ENCODE measurements around the gene MINPP1. TPM values are rescaled to one million over a fixed set of nuclear protein-coding genes. Genes with fewer than 3 reads are reported as not detected.

The MINPP1 gene
- total RNA-seq, 2 experiments from 2014 or later: 8.3 TPM

DNA sequence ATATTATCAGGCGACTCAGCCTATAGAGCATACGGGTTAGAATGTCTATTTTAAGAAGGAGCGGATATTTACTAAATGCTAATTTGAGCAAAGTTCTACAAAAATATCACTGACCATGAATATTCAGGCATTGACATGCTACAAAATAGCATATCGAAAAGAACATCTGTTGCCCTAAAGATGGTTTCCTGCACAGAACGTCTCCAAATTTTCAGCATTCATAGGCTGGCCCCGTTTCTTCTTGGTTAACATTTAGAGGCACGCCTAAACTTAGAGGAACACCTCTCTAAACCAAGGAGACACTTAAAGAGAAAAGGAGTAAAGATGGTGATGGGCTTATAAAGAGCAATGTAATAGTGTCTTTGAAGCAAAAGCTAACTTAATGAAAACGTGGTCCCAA lies 1.3 kb upstream of the MINPP1 start:
- Mint-ChIP-seq H3K27ac (no peak overlapping the region), H3K36me3 (ENCODE audit: low read depth) (peaks cover 8% of the 10 kb centered on the region), H3K27me3 (no peaks in the 10 kb centered on the region), H3K4me1 (peaks cover 34% of the 10 kb centered on the region), H3K4me3 (peak overlapping the region; percentile 92), H3K9me3 (ENCODE audit: low read depth) (no peaks in the 10 kb centered on the region)
- no peak for ATAC-seq
- no peak for DNase-seq
- CTCF ChIA-PET: interaction anchor here (0.7 to 1.3 kb wide), 4 partner anchors 16 to 1484 kb away, joined by 3 to 4 read pairs (median 3); no protein-coding TSS in a partner anchor
- POLR2A ChIA-PET: interaction anchor here (0.5 kb wide), 1 partner anchor 20 kb away, joined by 6 read pairs; no protein-coding TSS in a partner anchor
- intact Hi-C loops (cut with DNase I, micrococcal nuclease): loop anchor here in 1 of 2 experiments (5.0 to 10.0 kb wide), 3 partner anchors 299 to 791 kb away; partner anchors contain the start of gene BMPR1A

DNA sequence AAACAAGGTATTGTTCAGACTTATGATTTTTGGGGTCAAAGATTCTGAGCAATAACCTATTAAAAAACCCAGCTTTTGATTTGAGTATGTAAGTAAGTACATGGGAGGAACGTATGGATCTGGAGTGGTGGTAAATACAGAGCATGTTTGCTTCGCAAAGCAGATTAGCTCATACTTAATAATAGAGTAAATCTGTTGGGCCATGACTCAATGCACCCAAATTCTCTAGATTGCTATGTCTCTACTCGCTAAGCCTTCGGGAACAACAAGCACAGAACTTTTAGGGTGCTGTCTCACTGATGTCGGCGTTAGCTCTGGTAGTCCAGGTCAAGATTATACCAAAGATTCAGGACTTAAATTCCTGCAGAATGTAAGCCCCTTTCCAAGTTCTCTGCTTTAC lies 807 bp upstream of the MINPP1 start:
- CTCF ChIA-PET: interaction anchor here (0.7 to 1.3 kb wide), 6 partner anchors 10 to 1483 kb away, joined by 3 to 5 read pairs (median 3); no protein-coding TSS in a partner anchor
- H3K36me3 Mint-ChIP-seq (ENCODE audit: low read depth): peaks cover 12% of the 10 kb centered on the region
- ATAC-seq (no peak), DNase-seq (no peak)
- intact Hi-C loops (cut with DNase I, micrococcal nuclease): loop anchor here in 1 of 2 experiments (2.0 to 10.0 kb wide), 4 partner anchors 299 to 792 kb away; partner anchors contain the start of genes BMPR1A, GLUD1 and SHLD2
- H3K27ac Mint-ChIP-seq: peak overlapping the region; percentile 94
- peaks cover 39% of the 10 kb centered on the region for H3K4me1 Mint-ChIP-seq
- no peaks in the 10 kb centered on the region for H3K9me3 Mint-ChIP-seq (ENCODE audit: low read depth)
- H3K27me3 Mint-ChIP-seq: no peaks in the 10 kb centered on the region
- POLR2A ChIA-PET: interaction anchor here (0.5 to 1.1 kb wide), 3 partner anchors 16 to 1913 kb away, joined by 3 to 6 read pairs (median 5); no protein-coding TSS in a partner anchor
- peak overlapping the region; percentile 92 for H3K4me3 Mint-ChIP-seq

DNA sequence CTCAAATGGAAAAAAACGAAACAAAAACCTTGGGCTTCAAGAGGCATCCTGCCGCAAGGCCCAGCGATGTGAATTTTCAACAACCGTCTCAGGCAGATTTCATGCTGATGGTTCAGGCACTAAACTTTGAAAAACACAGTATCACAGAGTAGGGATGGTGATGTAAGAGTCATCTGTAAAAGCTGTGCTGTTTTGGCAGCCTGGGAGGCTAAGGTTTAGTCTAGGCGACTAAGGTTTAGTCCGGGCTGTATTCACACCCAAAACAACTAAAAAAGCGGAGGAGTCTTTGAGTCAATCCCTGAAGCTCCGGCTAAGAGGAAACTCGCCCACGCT lies 420 bp upstream of the MINPP1 start:
- intact Hi-C loops (cut with DNase I, micrococcal nuclease): loop anchor here in 1 of 2 experiments (2.0 to 10.0 kb wide), 4 partner anchors 299 to 792 kb away; partner anchors contain the start of genes BMPR1A, GLUD1 and SHLD2
- POLR2A ChIA-PET: interaction anchor here (0.5 to 1.1 kb wide), 3 partner anchors 15 to 1913 kb away, joined by 3 to 5 read pairs (median 3); no protein-coding TSS in a partner anchor

DNA sequence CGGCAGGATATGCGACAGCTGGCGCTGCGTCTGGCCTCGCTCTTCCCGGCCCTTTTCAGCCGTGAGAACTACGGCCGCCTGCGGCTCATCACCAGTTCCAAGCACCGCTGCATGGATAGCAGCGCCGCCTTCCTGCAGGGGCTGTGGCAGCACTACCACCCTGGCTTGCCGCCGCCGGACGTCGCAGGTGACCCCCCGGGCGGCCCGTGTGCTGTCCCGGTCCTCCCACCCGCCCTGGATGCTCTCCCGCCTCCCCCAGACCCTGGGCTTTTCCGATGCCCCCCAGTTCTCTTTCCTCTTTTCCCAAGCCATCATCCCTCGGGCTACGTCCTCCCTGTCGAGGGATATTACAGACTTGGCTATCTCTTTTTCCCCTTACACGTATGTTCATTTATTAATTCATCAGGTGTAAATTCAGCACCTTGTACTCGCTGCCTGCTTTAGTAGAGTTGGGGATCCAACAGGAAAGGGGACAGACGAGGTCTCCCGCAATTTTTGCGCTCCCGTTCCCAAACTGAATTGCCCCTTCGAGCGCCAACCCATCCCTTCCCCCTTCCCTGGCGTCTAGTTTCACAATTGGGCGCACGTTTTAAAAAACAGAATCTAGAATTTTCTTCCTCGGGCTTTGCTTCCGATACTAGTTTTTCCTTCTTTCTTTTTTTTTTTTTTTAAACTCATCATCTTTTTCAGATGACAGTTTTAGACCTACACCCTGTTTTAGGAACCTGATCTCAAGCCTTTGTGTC lies 846 bp downstream of the MINPP1 start:
- peak overlapping the region; percentile 92 for H3K4me3 Mint-ChIP-seq
- intact Hi-C loops (cut with DNase I, micrococcal nuclease): loop anchor here in 1 of 2 experiments (2.0 to 10.0 kb wide), 2 partner anchors 301 to 411 kb away; partner anchors contain the start of genes GLUD1 and SHLD2
- peaks cover 40% of the 10 kb centered on the region for H3K4me1 Mint-ChIP-seq
- H3K9me3 Mint-ChIP-seq (ENCODE audit: low read depth): no peaks in the 10 kb centered on the region
- ChIA-PET POLR2A (no interaction called here), CTCF (interaction anchor here (0.6 kb wide), 1 partner anchor 229 kb away, joined by 3 read pairs; no protein-coding TSS in a partner anchor)
- DNase-seq (peak; percentile 77), ATAC-seq (peak; percentile 52)
- no peaks in the 10 kb centered on the region for H3K27me3 Mint-ChIP-seq
- peaks cover 17% of the 10 kb centered on the region for H3K36me3 Mint-ChIP-seq (ENCODE audit: low read depth)
- peak overlapping the region; percentile 77 for H3K27ac Mint-ChIP-seq

More for the DNA sequence above, 420 bp upstream of the MINPP1 start:
- Mint-ChIP-seq H3K9me3 (ENCODE audit: low read depth) (no peaks in the 10 kb centered on the region), H3K27ac (peak overlapping the region; percentile 94), H3K4me1 (peaks cover 40% of the 10 kb centered on the region), H3K4me3 (peak overlapping the region; percentile 92), H3K36me3 (ENCODE audit: low read depth) (peaks cover 13% of the 10 kb centered on the region), H3K27me3 (no peaks in the 10 kb centered on the region)
- CTCF ChIA-PET: interaction anchor here (0.5 to 1.3 kb wide), 6 partner anchors 9 to 884 kb away, joined by 3 to 5 read pairs (median 3); no protein-coding TSS in a partner anchor
- DNase-seq: no peak
- ATAC-seq: no peak

DNA sequence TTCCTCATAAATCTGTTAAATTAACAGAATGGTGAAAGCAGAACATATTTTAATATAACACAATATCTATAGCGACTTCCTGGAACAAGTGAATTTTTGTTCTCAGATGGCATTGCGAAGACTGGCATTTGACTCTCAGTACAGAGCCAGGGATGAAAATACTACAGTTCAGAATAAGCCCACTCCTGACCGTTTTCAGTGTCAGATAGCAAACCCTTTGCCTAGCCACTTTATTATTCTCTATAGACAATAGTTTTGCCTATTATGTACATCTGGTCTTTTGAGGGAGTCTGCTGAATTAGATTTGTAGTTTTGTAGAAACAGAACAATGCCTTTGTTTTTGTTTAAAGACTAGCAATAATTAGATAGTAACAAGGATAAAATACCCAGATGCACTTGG lies 2.3 kb downstream of the MINPP1 start:
- H3K27ac Mint-ChIP-seq: no peak overlapping the region
- CTCF ChIA-PET: interaction anchor here (0.6 kb wide), 1 partner anchor 542 kb away, joined by 3 read pairs; no protein-coding TSS in a partner anchor
- no peak for ATAC-seq
- H3K36me3 Mint-ChIP-seq (ENCODE audit: low read depth): peaks cover 17% of the 10 kb centered on the region
- no peak for DNase-seq
- H3K4me1 Mint-ChIP-seq: peaks cover 40% of the 10 kb centered on the region
- H3K27me3 Mint-ChIP-seq: no peaks in the 10 kb centered on the region
- POLR2A ChIA-PET: interaction anchor here (0.6 kb wide), 1 partner anchor 311 kb away, joined by 4 read pairs; the partner anchor contains the start of gene ATAD1
- no peaks in the 10 kb centered on the region for H3K9me3 Mint-ChIP-seq (ENCODE audit: low read depth)
- intact Hi-C loops (cut with DNase I, micrococcal nuclease): loop anchor here in 1 of 2 experiments (10.0 kb wide), 1 partner anchor 302 kb away; no protein-coding TSS in a partner anchor
- H3K4me3 Mint-ChIP-seq: no peak overlapping the region

DNA sequence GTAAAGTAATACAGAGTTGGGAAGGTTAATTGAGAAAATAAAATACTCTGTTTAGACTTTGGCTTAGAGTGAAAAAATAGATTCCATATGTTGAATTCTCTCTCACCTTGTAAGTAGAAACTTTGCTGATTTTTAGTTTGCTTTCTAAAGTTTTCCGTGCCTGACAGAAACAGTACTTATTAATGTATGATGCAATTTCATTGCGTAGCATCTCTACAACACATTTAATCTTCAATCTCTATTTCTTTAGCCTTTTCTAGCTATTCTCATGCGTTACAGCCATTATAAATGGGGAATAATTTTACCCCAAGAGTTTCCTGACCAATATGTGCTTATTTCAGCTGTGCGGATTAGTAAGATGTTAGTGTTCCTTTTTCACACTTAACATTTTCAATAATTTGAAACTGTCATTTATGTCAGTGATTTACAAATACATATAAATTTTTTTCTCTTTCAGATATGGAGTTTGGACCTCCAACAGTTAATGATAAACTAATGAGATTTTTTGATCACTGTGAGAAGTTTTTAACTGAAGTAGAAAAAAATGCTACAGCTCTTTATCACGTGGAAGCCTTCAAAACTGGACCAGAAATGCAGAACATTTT lies 3.3 kb downstream of the MINPP1 start:
- POLR2A ChIA-PET: no interaction called here
- Mint-ChIP-seq H3K4me3 (no peak overlapping the region), H3K27ac (no peak overlapping the region), H3K36me3 (ENCODE audit: low read depth) (peaks cover 17% of the 10 kb centered on the region), H3K27me3 (no peaks in the 10 kb centered on the region), H3K9me3 (ENCODE audit: low read depth) (no peaks in the 10 kb centered on the region), H3K4me1 (peaks cover 40% of the 10 kb centered on the region)
- CTCF ChIA-PET: no interaction called here
- no peak for DNase-seq
- intact Hi-C loops (cut with DNase I, micrococcal nuclease): loop anchor here in 1 of 2 experiments (10.0 kb wide), 1 partner anchor 303 kb away; no protein-coding TSS in a partner anchor
- ATAC-seq: no peak

DNA sequence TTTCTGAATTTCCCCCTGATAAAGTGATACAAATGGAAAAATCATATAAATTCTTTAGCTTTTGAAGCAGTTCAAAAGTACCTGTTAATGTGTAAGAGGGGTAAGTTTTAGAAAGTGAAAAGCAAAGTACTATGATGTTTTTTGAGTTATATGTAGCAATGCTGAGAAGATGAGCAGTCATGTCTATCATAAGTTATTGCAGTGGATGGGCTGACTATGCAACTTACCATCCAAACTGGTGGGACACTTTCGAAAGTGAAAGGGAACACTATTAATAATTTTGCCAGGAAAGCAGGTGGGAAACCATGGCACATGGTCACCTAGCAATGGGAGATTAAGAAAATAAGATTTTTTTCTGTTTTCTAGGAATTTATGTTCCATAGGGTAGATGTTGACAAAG lies 4.1 kb downstream of the MINPP1 start:
- H3K27me3 Mint-ChIP-seq: no peaks in the 10 kb centered on the region
- ChIA-PET CTCF (no interaction called here), POLR2A (interaction anchor here (0.6 kb wide), 1 partner anchor 469 kb away, joined by 10 read pairs; no protein-coding TSS in a partner anchor)
- H3K36me3 Mint-ChIP-seq (ENCODE audit: low read depth): peaks cover 18% of the 10 kb centered on the region
- DNase-seq (no peak), ATAC-seq (no peak)
- no peaks in the 10 kb centered on the region for H3K9me3 Mint-ChIP-seq (ENCODE audit: low read depth)
- H3K4me1 Mint-ChIP-seq: peaks cover 35% of the 10 kb centered on the region
- no peak overlapping the region for H3K4me3 Mint-ChIP-seq
- H3K27ac Mint-ChIP-seq: no peak overlapping the region
- intact Hi-C loops (cut with DNase I, micrococcal nuclease): loop anchor here in 1 of 2 experiments (10.0 kb wide), 1 partner anchor 304 kb away; no protein-coding TSS in a partner anchor

DNA sequence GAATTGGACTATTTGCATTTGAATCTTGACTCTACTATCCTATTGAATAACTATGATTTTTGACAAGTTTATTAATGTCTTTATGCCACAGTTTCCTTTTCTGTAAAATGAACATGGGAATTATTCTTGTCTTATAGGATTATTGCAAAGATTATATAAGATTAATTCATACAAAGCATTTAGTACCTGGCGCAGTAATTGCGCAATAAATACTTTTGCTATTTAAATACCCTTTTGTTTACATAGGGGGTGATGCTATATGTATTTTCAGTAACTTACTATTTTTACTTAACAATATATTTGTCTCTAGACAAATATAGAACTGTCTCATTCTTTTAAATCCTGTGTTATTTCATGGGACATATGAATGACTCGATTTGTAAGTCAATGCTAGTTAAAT lies 5.3 kb downstream of the MINPP1 start:
- ATAC-seq (no peak), DNase-seq (no peak)
- Mint-ChIP-seq H3K27ac (no peak overlapping the region), H3K4me3 (no peak overlapping the region), H3K9me3 (ENCODE audit: low read depth) (no peaks in the 10 kb centered on the region), H3K27me3 (no peaks in the 10 kb centered on the region), H3K4me1 (peaks cover 30% of the 10 kb centered on the region), H3K36me3 (ENCODE audit: low read depth) (peaks cover 22% of the 10 kb centered on the region)
- ChIA-PET CTCF (no interaction called here), POLR2A (no interaction called here)
- intact Hi-C loops (cut with DNase I, micrococcal nuclease): no loop called here

DNA sequence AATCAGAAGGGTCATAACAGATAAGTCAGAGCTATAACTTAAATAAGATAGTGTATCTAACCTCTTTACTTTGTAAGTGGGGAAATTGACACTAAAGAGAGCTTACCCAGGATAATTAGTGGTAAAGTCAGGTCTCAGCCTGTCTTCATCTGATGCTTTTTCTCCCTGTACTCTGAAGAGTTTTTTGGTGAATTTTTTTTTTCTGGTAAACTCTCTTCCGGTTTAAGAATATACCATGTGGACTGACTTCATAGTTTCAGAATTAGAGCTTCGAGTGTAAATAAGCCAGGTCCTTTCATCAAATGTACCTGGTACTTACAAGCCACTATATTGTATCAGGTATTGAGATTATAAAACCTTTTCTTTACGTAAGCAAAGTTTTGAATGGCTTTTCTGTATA lies 6.8 kb downstream of the MINPP1 start:
- peaks cover 24% of the 10 kb centered on the region for H3K36me3 Mint-ChIP-seq (ENCODE audit: low read depth)
- H3K27me3 Mint-ChIP-seq: no peaks in the 10 kb centered on the region
- H3K27ac Mint-ChIP-seq: no peak overlapping the region
- ChIA-PET POLR2A (no interaction called here), CTCF (no interaction called here)
- peaks cover 20% of the 10 kb centered on the region for H3K4me1 Mint-ChIP-seq
- intact Hi-C loops (cut with DNase I, micrococcal nuclease): no loop called here
- DNase-seq (no peak), ATAC-seq (no peak)
- no peaks in the 10 kb centered on the region for H3K9me3 Mint-ChIP-seq (ENCODE audit: low read depth)
- H3K4me3 Mint-ChIP-seq: no peak overlapping the region

DNA sequence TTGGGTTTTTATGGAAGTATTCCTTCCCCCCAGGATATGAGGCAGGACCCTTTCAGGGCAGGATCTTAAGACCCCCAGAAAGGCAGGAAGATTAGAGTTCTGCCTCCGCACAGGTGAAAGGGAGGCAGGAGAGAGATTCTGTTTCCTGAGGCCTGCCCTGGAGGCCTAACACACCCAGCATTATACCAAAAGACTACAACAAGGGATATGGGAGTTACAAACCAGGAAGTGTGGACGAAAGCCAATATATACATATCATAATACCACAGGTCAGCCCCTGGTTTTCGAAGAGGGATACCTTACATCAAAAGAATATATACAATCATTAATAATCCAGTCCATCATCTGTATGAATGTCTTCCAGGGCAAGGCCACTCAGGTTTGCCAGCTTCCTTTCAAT lies 14.2 kb downstream of the MINPP1 start:
- Mint-ChIP-seq H3K27ac (no peak overlapping the region), H3K4me3 (no peak overlapping the region), H3K27me3 (no peaks in the 10 kb centered on the region), H3K36me3 (ENCODE audit: low read depth) (peaks cover 38% of the 10 kb centered on the region), H3K4me1 (peaks cover 10% of the 10 kb centered on the region), H3K9me3 (ENCODE audit: low read depth) (peaks cover 2% of the 10 kb centered on the region)
- ATAC-seq (no peak), DNase-seq (no peak)
- CTCF ChIA-PET: interaction anchor here (0.8 to 1.1 kb wide), 2 partner anchors 14 to 15 kb away, joined by 3 read pairs; partner anchors contain the start of gene MINPP1
- intact Hi-C loops (cut with DNase I, micrococcal nuclease): no loop called here
- POLR2A ChIA-PET: no interaction called here

DNA sequence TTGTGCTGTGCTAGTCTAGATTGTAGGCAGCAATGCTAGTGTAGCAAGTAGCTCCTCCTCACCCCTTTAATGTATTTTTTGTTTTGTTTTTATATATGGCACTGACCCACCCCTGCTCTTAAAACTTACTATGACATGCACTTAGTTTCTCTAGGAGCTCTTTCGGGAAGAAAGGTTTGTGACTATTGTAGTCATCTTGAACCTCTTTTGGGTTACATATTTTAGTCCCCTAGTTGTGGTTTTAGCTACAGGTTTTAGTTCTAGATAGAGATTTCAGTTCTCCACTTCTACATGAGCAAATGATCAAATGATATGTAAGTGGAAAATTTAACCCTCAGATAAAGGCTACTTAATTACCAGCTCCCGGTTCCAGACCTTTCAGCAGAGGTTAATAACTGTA lies 14.9 kb downstream of the MINPP1 start:
- intact Hi-C loops (cut with DNase I, micrococcal nuclease): no loop called here
- Mint-ChIP-seq H3K27ac (no peak overlapping the region), H3K4me1 (peaks cover 10% of the 10 kb centered on the region), H3K4me3 (no peak overlapping the region), H3K27me3 (no peaks in the 10 kb centered on the region), H3K36me3 (ENCODE audit: low read depth) (peaks cover 41% of the 10 kb centered on the region), H3K9me3 (ENCODE audit: low read depth) (peaks cover 2% of the 10 kb centered on the region)
- ChIA-PET POLR2A (interaction anchor here (1.1 kb wide), 1 partner anchor 15 kb away, joined by 5 read pairs; the partner anchor contains the start of gene MINPP1), CTCF (interaction anchor here (0.8 to 1.1 kb wide), 2 partner anchors 14 to 15 kb away, joined by 3 read pairs; partner anchors contain the start of gene MINPP1)
- DNase-seq: no peak
- peak; percentile 44 for ATAC-seq
